Panc1 (cell line): ENCODE results near the gene CYP3A4.

Experiments
- CTCF ChIP-seq: fragments of 450-650 bp; IDR thresholded peaks from 2 replicates; pipeline ENCODE4 v1.5.1; 2017; ENCODE audit warnings: mild to moderate bottlenecking
- POLR2AphosphoS5 ChIP-seq: IDR thresholded peaks from 2 replicates; pipeline ENCODE4 v1.6.1; 2012; ENCODE audit warnings: mild to moderate bottlenecking, low read depth, low read length, moderate library complexity
- SIN3A ChIP-seq: IDR thresholded peaks from 2 replicates; pipeline ENCODE4 v1.6.1; 2012; ENCODE audit warnings: low read depth, mild to moderate bottlenecking, low read length, moderate library complexity, borderline replicate concordance; ENCODE audit not compliant: insufficient read depth
- TCF7L2 ChIP-seq: IDR thresholded peaks from 2 replicates; pipeline ENCODE4 v1.6.1; 2011; ENCODE audit warnings: mild to moderate bottlenecking, low read depth, low read length, inconsistent platforms

GRCh38 chr7:99742737-99743394 lies 41.1 kb downstream of the CYP3A4 start:
- TF ChIP-seq CTCF (no peak), SIN3A (no peak), TCF7L2 (no peak), POLR2AphosphoS5 (no peak)
